SK-N-SH treated with all-trans-retinoic acid at 6 μM for 48 hours (cell line): Measurements from ENCODE around the gene TXLNG.

Experiments used
- ARNTL ChIP-seq: fragments of 450-650 bp; formaldehyde crosslinking; IDR thresholded peaks from 2 replicates; pipeline ENCODE4 v1.5.0; 2020; ENCODE audit warnings: low read depth, mild to moderate bottlenecking, moderate library complexity, borderline replicate concordance
- BACH2 ChIP-seq: fragments of 250-450 bp; sonication (Bioruptor Pico); IDR thresholded peaks from 2 replicates; pipeline ENCODE4 v1.9.0; 2021; ENCODE audit warnings: mild to moderate bottlenecking, borderline replicate concordance
- CREB5 ChIP-seq: fragments of 250-450 bp; sonication (Bioruptor Pico); IDR thresholded peaks from 2 replicates; pipeline ENCODE4 v1.5.1; 2020; ENCODE audit warnings: low read depth, mild to moderate bottlenecking, moderate library complexity
- CSDC2 ChIP-seq: fragments of 250-450 bp; sonication (Bioruptor Pico); IDR thresholded peaks from 2 replicates; pipeline ENCODE4 v1.5.0; 2020; ENCODE audit warnings: mild to moderate bottlenecking, moderate library complexity
- CSRNP3 ChIP-seq: fragments of 250-450 bp; sonication (Bioruptor Pico); IDR thresholded peaks from 2 replicates; pipeline ENCODE4 v1.5.1; 2021; ENCODE audit warnings: mild to moderate bottlenecking, moderate library complexity
- ISL1 ChIP-seq: fragments of 250-450 bp; sonication (Bioruptor Pico); IDR thresholded peaks from 2 replicates; pipeline ENCODE4 v2.1.2; 2022; ENCODE audit warnings: mild to moderate bottlenecking, moderate library complexity
- OSR1 ChIP-seq: fragments of 250-450 bp; sonication (Bioruptor Pico); IDR thresholded peaks from 2 replicates; pipeline ENCODE4 v1.8.0; 2022; ENCODE audit warnings: moderate library complexity, mild to moderate bottlenecking, inconsistent platforms
- ZFP3 ChIP-seq: fragments of 250-450 bp; sonication (Bioruptor Pico); IDR thresholded peaks from 2 replicates; pipeline ENCODE4 v1.5.0; 2020; ENCODE audit warnings: mild to moderate bottlenecking, moderate library complexity

GRCh38 chrX:16862829-16863228, 76.6 kb downstream of the TXLNG start:
- TF ChIP-seq BACH2 (CRISPR knock-in tag) (no peak), ZFP3 (CRISPR knock-in tag) (no peak), CSRNP3 (no peak), CSDC2 (no peak), OSR1 (CRISPR knock-in tag) (no peak), ISL1 (no peak), ARNTL (CRISPR knock-in tag) (no peak), CREB5 (CRISPR knock-in tag) (no peak)
